PC-9 (cell line): ENCODE data around the gene MT1F. TPM values are rescaled to one million over a fixed set of nuclear protein-coding genes. Genes with fewer than 3 reads are reported as not detected.

ENCODE experiments used
- BruUV-seq: library from RNA; stranded (reverse); fragments of 400-500 nt; replicated peaks from 2 replicates; lab custom pipeline; 2021; lab: Mats Ljungman, UMichigan
- CTCF ChIA-PET: fragments of 300-600 bp; sonication (Branson Sonifier 250); formaldehyde crosslinking; loops from one replicate; lab custom pipeline; 2022; ENCODE audit warnings: antibody characterized with exemption; lab: Charles Lee
- POLR2A ChIA-PET: fragments of 300-600 bp; sonication (Branson Sonifier 250); formaldehyde crosslinking; loops from one replicate; lab custom pipeline; 2022; ENCODE audit warnings: antibody characterized with exemption; ENCODE audit not compliant: unreplicated experiment; lab: Charles Lee
- DNase-seq, 2 experiments: peaks; one replicate each; pipeline versions ENCODE4 v3.0.0 to v3.0.0-alpha.2; 2015 to 2022; ENCODE audit warnings: mixed read lengths in 1 of 2
- H2AFZ ChIP-seq: fragments of 200-600 bp; sonication (generic); 2 replicates; pipeline ENCODE4 v1.8.1; 2017; ENCODE audit warnings: antibody characterized with exemption
- H3F3A ChIP-seq: fragments of 200-600 bp; sonication (generic); 2 replicates; pipeline ENCODE4 v1.8.1; 2017; ENCODE audit warnings: antibody characterized with exemption, mild to moderate bottlenecking, low read depth; ENCODE audit not compliant: insufficient read depth
- H3K27ac ChIP-seq: fragments of 200-600 bp; sonication (generic); 2 replicates; pipeline ENCODE4 v1.6.1; 2016; ENCODE audit warnings: mixed run types
- H3K27me3 ChIP-seq: fragments of 200-600 bp; sonication (generic); 2 replicates; pipeline ENCODE4 v1.6.1; 2016; ENCODE audit warnings: low read depth, mixed run types; ENCODE audit not compliant: insufficient read depth
- H3K36me3 ChIP-seq: fragments of 200-600 bp; sonication (generic); 2 replicates; pipeline ENCODE4 v1.6.1; 2016; ENCODE audit warnings: low read depth, mixed run types
- H3K4me1 ChIP-seq: fragments of 200-600 bp; sonication (generic); replicated peaks from 2 replicates; pipeline ENCODE4 v1.6.1; 2016; ENCODE audit warnings: mixed run types; ENCODE audit not compliant: insufficient read depth
- H3K4me2 ChIP-seq: fragments of 200-600 bp; sonication (generic); 2 replicates; pipeline ENCODE4 v1.6.1; 2017; ENCODE audit warnings: mixed run types
- H3K4me3 ChIP-seq: fragments of 200-600 bp; sonication (generic); 2 replicates; pipeline ENCODE4 v1.6.1; 2016; ENCODE audit warnings: mixed run types
- H3K79me2 ChIP-seq: fragments of 200-600 bp; sonication (generic); 2 replicates; pipeline ENCODE4 v1.6.1; 2017; ENCODE audit warnings: low read depth, mixed run types
- H3K9me2 ChIP-seq: fragments of 200-600 bp; sonication (generic); 2 replicates; pipeline ENCODE4 v1.8.1; 2017; ENCODE audit warnings: mild to moderate bottlenecking; ENCODE audit not compliant: insufficient read depth
- H3K9me3 ChIP-seq: fragments of 200-600 bp; sonication (generic); 2 replicates; pipeline ENCODE4 v1.8.1; 2016; ENCODE audit warnings: low read depth; ENCODE audit not compliant: insufficient read depth
- H4K20me1 ChIP-seq: fragments of 200-600 bp; sonication (generic); 2 replicates; pipeline ENCODE4 v1.8.1; 2017; ENCODE audit not compliant: insufficient read depth
- CTCF ChIP-seq: fragments of 200-600 bp; sonication (generic); conservative IDR thresholded peaks from 2 replicates; pipeline ENCODE4 v1.6.1; 2017; ENCODE audit warnings: mixed run types, antibody characterized with exemption, mild to moderate bottlenecking, moderate library complexity
- EZH2 ChIP-seq: fragments of 200-600 bp; sonication (generic); IDR thresholded peaks from 2 replicates; pipeline ENCODE4 v1.8.0; 2017; ENCODE audit warnings: antibody characterized with exemption, low read depth
- intact Hi-C: fragments of 100-400 bp; cut with micrococcal nuclease; formaldehyde crosslinking; loops from one replicate; pipeline ENCODE4 v1.10.0; 2022; ENCODE audit not compliant: unreplicated experiment
- total RNA-seq: library from RNA; stranded (reverse); gene quantifications from 2 replicates; pipeline ENCODE4 v1.2.3, GENCODE V29; 2021

Gene MT1F
- total RNA-seq, 1 experiment from 2014 or later = 4.0 TPM

- TF ChIP-seq EZH2 (no peak), CTCF (no peak)
- H3K79me2 ChIP-seq = no peaks in the 10 kb centered on the region
- peaks cover 6% of the 10 kb centered on the region; the same call in 1 of the 2 replicates for H3K9me3 ChIP-seq
- no peak overlapping the region for H3K4me3 ChIP-seq
- peaks cover 45% of the 10 kb centered on the region for H3K4me1 ChIP-seq
- H4K20me1 ChIP-seq = no peaks in the 10 kb centered on the region
- no peak overlapping the region for H2AFZ ChIP-seq
- no peak for DNase-seq
- H3K27ac ChIP-seq = no peak overlapping the region
- BruUV-seq = no TSS peak
- H3F3A ChIP-seq = peaks cover 18% of the 10 kb centered on the region
- H3K27me3 ChIP-seq = no peaks in the 10 kb centered on the region
- POLR2A ChIA-PET = no interaction called here
- no peaks in the 10 kb centered on the region for H3K36me3 ChIP-seq
- no peaks in the 10 kb centered on the region for H3K9me2 ChIP-seq
- CTCF ChIA-PET = no interaction called here
- intact Hi-C loops = no loop called here
- no peak overlapping the region for H3K4me2 ChIP-seq
These were observed 29.0 kb downstream of the MT1F start for GRCh38 chr16:56686758-56687157.

DNA sequence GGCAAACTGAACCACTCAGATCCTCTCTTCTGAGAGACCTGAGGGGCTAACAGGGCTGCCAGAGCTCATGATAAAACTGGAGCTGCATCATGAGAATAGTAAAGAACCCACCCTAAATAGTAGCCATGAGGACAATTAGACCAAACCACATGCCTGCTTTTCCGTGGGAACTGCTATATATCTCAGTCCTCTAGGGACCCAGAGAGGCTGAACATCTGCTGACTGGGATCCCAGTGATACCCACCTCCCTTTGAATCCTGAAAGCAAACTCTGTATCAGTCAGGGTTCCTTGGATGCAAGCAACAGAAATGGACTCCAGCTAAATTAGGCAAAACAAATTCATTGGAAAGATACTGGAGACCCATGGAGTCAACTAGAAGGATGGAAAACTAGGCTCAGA lies 31.0 kb downstream of the MT1F start:
- Histone ChIP-seq H3K9me3 (peaks cover 6% of the 10 kb centered on the region; the same call in 1 of the 2 replicates), H3K27ac (peak overlapping the region; percentile 35), H3K79me2 (no peaks in the 10 kb centered on the region), H3K9me2 (no peaks in the 10 kb centered on the region), H3K4me1 (peaks cover 45% of the 10 kb centered on the region), H3K36me3 (no peaks in the 10 kb centered on the region), H3F3A (peaks cover 22% of the 10 kb centered on the region), H4K20me1 (no peaks in the 10 kb centered on the region), H2AFZ (no peak overlapping the region), H3K4me2 (peak overlapping the region; percentile 50; the same call in 1 of the 2 replicates), H3K27me3 (no peaks in the 10 kb centered on the region), H3K4me3 (no peak overlapping the region)
- no peak for TF ChIP-seq EZH2
- TF ChIP-seq CTCF = no peak
- BruUV-seq = no TSS peak
- ChIA-PET CTCF (no interaction called here), POLR2A (interaction anchor here (0.6 to 0.7 kb wide), 2 partner anchors 9 to 27 kb away, joined by 3 to 7 read pairs; no protein-coding TSS in a partner anchor)
- intact Hi-C loops = no loop called here
- no peak for DNase-seq

DNA sequence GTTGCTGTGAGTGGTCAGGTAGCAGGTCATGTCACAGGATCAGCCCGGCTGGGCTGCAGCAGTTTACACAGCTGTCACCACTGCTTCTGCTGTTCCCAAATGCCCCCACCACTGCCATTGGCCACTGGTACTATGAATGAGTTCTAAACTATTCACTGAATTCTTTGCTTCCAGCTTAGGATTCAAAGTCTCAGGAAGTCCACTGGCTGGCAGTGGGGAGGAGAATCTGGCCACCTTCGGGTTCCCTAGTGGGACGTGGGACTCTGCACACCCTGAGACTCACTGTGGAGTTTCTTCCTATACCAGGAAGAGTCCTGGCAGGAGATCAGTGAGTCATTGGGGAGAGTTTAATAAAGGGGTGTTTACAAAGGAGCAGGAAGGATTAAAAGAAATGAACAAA lies 31.4 kb downstream of the MT1F start:
- peaks cover 45% of the 10 kb centered on the region for H3K4me1 ChIP-seq
- no peak overlapping the region for H2AFZ ChIP-seq
- H3K27me3 ChIP-seq = no peaks in the 10 kb centered on the region
- intact Hi-C loops = no loop called here
- ChIA-PET POLR2A (interaction anchor here (0.5 to 0.7 kb wide), 3 partner anchors 10 to 79 kb away, joined by 3 to 7 read pairs (median 6); no protein-coding TSS in a partner anchor), CTCF (no interaction called here)
- TF ChIP-seq CTCF = no peak
- no peaks in the 10 kb centered on the region for H3K36me3 ChIP-seq
- peaks cover 22% of the 10 kb centered on the region for H3F3A ChIP-seq
- peak overlapping the region; percentile 50 for H3K4me2 ChIP-seq
- DNase-seq = peak; percentile 41 to 70
- H3K9me3 ChIP-seq = peaks cover 6% of the 10 kb centered on the region; the same call in 1 of the 2 replicates
- no peaks in the 10 kb centered on the region for H3K79me2 ChIP-seq
- no peaks in the 10 kb centered on the region for H3K9me2 ChIP-seq
- no peak overlapping the region for H3K4me3 ChIP-seq
- no peaks in the 10 kb centered on the region for H4K20me1 ChIP-seq
- BruUV-seq = no TSS peak
- peak overlapping the region; percentile 35 for H3K27ac ChIP-seq
